Raji (cell line): ENCODE results near the gene HEPHL1.

ENCODE experiments used
- POLR2A ChIP-seq: IDR thresholded peaks from 2 replicates; pipeline ENCODE4 v1.6.1; 2011; ENCODE audit warnings: low read depth, low read length, control low read depth; ENCODE audit not compliant: insufficient read depth

Gene HEPHL1

DNA sequence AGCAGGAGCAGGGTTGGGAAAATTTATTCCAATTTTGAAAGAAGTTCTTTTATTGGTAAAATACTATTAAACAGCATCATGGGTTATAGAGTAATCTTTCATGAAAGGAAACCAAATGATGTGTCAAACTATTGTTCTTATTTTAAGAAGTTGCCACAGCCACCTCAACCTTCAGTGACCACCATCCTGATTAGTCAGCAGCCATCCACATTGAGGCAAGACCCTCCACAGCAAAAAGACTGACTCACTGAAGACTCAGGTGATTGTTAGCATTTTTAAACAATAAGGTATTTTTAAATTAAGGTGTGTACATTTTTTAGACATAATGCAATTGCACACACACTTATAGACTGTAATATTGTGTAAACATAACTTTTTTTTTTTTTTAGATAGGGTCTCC lies 3.7 kb upstream of the HEPHL1 start:
- no peak for TF ChIP-seq POLR2A

DNA sequence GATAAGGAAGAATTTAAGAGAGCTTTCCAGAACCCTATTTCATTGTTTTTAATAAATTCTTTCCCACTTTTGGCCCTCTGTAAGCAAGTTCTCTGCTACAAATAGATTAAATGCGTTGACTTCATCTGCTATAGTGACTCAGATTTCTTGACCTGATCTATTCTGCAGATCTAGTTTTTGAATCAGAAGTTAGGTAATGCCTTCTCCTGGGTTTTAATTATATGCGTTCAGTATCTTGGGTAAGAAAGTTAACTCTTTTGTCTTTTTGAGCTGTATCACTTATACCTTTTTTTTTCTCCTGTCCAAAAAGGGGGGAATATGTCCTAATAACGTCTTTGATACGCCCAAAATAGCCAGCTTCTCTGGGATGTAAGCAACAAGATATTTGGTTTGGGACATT lies 2.4 kb upstream of the HEPHL1 start:
- TF ChIP-seq POLR2A: no peak

DNA sequence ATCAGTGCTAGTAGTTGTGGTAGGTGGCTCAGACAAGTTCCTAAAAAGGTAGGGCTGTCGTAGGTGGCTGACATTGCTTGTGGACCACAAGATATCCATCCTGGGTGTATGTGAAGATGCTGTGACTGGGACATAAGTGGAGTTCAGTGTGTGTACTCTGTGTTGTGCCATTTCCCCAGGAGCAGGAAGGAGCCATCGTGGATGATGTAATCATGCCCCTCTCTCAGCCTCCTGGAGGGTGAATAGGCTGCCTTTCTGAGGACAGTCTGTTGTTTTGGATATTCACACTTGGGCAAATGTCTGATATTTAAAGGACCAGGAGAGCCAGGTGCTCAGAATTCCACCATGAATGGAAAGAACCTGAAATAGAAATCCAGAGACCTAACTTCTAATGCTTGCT lies 2.7 kb downstream of the HEPHL1 start:
- no peak for TF ChIP-seq POLR2A

DNA sequence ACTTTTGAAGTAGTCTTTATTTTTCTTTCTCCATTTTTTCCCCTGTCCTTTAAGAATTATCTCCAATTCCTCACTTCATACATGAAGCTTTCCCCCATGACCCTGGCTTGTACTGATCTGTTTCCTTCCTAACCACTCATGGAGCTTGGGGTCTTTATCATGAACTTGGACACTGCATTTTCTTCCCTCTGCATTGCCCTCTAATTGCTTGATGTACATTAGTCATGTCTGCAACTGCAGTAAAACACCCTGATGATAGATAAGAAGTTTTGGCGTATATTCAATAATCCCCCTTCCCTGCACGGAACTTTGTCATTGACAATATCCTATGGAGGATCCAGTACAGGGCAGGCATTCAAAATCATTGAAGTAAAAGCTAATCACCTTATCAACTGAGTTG lies 3.4 kb downstream of the HEPHL1 start:
- no peak for TF ChIP-seq POLR2A

DNA sequence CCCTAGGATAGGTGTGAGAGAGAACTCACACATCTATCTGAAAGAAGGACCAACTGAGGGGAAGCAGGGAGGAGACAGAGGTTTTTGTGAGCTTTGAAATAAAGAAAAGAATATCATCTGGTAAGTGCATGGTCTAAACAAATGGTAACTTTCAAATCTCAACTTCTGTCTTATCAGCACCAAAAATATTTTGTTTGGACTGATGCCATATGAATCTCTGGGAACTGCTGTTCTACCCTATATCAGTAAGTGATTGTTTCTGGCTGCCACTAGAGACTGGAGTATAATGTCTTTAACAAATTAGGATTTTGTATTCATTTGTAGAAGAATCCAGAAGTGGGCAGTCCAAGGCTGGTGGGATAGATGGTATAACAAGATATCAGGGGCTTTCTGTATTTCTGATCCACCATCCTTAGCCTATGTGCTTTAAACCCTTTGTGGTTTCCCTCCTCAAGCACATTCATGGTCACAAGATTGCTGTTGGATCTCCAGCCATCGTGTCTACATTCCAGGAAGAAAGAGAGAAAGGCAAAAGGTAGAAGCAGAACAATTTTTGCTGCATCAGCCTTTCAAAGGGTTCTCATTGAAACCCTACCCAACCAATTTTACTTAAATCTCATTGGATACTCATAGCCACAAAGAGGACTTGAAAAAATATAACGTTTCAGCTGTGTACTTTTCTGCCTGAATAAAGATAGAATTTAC lies 4.7 kb downstream of the HEPHL1 start:
- TF ChIP-seq POLR2A: no peak

DNA sequence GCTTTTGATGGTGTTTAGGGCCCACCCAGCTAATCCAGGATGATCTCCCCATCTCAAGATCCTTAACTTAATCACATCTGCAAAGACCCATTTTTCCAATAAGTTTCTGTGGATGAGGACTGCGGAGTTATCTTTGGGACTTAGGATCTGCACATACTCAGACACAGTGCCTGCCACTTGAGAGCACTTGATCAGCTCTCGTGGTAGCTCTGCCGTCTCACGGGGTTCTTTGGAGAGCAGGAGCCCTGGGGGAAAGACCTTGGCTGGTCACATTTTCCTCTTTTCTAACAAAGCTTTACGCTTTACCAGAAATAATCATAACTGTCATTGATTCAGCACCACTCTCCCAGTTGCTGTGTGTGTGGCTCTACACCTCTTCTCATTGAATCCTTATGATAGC lies 6.1 kb downstream of the HEPHL1 start:
- TF ChIP-seq POLR2A: no peak

DNA sequence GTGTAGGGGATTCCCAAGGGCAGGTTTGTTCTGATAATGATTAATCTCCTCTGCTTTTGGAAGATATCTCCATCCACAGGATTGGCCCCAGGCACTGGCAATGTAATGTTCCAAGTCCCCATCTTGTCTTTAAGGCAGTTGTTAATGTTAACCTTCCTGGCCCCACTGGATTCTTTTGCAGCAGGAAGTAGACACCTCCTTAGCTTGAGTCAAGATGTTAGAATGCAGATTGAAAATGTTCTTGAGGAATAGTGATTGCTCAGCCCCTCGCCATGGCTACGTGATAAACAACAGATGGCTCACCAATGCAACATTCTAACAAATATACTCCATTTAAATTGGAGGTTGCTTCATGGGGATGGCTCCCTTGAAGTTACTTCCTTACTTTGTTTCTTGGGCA lies 7.3 kb downstream of the HEPHL1 start:
- TF ChIP-seq POLR2A: no peak

DNA sequence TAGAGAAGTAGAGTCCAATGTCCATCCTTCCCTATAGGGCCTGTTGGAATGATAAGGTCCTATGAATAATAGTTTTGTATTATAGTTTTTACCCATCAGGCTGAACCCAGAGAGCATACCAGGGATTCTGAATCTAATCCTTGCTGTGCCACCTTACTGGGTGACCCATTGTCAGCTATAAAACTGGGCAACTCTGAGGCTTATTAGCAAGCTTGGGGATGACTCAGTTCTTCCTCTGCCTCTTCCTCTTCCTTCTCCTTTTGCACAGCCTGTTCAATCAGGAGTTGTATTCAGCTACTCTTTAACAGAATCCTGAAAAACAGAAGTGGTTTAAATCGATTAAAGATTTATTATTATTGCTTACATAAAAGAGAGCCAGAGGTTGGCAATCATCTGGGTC lies 8.9 kb downstream of the HEPHL1 start:
- TF ChIP-seq POLR2A: no peak

DNA sequence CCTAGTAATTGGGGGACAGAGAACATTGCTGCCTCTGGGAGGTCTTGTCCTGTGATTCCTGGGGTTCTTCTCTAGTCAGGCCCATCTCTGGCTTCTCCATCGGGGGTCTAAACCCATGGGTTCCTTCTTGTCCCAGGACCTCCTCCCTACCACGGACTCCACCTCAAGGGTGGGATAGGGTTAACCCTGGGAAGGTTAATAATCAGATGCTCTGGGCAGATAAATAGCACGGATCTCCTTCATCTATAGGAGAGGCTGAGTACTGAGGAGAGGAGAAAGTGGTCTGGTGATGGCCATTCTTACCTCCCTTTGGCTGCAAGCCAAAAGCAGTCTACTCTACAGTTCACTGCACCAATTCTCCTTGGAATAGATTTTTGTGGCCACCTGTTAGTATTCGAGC lies 10.5 kb downstream of the HEPHL1 start:
- no peak for TF ChIP-seq POLR2A

DNA sequence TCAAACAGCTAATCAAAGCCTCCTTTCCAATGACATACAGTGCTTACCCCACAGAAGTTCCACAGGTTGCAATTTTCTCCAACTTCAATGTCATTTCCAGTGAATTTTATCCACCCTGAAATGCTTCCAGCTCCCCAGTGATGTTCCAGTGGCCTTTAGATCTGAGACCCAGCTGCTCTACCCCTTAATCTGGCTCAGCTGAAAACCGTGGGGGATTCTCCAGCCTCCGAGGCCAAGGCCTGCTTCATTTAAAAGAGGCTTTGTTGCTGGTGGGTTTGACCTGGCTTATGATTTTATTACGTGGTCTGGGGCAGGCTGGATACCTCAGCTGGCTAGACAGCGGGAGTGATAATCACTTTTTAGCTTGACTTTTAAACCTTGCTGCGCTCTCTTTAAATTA lies 10.9 kb downstream of the HEPHL1 start:
- TF ChIP-seq POLR2A: no peak

DNA sequence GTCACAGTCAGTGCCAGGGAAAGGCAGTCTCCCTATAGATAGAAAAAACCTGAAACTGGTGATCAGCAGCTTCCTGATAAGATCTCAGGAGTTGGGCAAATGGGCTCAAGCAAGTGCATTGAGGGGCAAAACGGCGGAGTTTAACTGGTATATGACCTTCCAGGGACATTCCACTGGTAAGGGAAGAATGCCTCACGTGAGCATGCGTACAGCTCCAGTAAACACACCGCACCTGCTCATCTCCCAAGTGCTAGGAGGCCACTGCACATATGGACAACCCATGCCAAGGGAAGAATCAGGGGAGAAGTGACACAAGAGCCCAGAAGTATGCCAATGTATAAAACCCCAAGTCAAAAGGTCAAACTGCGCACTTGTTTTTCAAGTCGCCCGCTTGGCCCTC lies 11.6 kb downstream of the HEPHL1 start:
- no peak for TF ChIP-seq POLR2A

DNA sequence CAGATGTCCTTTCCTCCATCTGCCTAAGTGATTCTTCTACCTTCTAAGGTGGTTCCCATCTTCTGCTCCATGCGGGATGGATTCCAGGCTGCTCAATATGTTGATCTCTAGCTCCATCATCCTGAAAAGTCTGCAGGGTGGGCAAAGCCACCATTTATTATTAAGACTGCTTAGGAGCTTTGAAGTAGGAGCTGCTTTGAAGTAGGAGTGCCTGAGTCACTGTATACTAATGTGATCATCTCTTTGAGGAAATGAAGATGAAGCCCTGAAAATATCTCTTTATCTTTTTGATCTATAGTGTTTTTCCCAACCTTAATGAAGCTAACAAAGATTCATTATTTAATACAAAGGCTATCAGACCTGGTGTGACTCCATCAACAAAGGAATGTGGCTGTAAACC lies 13.1 kb downstream of the HEPHL1 start:
- TF ChIP-seq POLR2A: no peak

DNA sequence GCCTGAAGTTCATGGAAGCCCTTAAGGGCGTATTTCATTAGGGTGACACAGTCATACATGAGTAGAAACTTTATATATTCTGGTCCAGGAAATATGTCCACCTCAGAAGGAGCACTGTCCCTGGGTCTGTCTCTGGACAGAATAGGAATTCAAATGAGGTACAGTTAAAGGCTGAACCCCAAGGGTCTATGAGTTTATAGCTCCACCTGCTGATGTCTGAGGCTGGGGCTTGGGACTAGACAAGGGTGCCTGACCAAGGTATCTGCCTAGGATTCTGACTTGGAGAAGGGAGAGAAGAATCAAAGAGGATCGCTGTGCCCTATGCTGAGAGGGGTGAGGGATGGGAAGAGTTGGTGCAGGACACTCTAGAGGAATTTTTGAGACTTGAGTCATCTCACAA lies 14.9 kb downstream of the HEPHL1 start:
- no peak for TF ChIP-seq POLR2A

DNA sequence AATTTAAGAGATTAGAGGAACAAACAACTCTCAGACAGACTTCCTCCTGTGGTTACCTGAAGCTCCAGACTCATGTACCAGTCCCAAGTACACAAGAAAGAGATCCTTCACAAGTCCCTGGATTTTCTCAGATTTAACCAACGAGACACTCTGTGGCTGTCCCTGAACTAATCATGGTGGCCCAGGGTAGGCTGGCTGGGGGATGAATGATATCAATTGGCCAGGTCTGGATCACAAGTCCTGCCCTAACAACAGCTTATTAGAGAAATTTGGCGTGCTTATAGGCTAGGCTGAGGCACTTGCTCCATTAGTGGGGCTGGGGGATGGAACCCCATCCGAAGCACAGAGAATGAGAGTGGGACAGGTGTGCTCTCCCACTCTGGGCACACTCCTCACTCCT lies 22.1 kb downstream of the HEPHL1 start:
- no peak for TF ChIP-seq POLR2A

DNA sequence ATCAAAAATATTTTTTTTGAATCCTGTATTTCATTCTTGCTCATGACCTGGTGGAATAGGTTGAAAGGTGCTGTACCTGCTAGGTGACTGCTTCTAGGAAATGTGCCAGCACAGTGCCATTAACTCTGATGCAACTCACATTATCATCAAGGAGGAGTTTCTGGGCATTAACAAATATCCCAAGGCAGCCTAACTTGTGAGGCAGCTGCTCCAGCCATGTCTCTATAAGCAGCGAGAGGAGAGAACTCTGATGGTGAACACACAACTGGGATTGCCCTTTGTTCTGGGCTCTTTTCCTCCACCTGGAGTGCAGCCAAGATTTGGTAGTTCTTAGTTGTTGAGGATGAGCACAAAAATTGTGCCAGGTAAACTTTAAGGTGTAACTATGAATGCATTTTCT lies 25.6 kb downstream of the HEPHL1 start:
- TF ChIP-seq POLR2A: no peak

DNA sequence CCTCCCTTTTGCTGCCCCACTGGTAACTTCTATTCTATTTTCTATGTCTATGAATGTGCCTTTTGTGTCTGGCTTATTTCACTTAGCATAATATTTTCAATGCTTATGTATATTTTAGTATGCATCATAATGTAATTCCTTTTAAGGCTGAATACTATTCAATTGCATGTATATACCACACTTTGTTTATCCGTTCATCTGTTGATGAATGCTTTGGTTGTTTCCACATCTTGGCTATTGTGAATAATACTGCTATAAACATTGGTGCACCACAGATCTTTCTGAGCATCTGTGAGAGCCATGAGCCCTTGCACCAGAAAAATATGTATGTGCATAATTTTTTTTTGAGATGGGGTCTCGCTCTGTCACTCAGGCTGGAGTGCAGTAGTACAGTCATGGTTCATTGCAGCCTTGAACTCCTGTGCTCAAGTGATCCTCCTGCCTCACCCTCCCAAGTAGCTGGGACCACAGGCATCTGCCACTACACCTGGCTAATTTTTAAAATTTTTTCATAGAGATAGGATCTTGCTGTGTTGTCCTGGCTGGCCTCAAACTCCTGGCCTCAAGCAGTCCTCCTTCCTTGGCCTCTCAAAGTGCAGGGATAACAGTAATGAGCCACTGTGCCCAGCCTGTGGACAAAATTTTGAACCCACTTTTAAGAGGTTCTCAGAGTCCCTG lies 27.0 kb downstream of the HEPHL1 start:
- no peak for TF ChIP-seq POLR2A

DNA sequence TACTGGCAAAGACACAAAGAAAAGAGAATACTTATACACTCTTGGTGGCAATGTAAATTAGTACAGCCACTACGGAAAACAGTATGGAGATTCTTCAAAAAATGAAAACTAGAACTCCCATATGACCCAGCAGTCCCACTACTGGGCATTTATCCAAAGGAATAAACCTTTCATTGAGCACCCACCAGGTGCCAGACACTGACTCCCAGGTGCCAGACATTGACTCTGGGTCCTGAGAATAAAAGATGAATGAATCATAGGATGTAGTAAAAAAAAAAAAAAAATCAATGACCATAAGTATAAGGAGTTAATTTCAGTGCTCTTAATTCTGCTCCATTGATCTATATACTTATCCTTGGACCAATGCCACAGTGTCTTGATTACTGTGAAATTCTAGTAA lies 28.2 kb downstream of the HEPHL1 start:
- TF ChIP-seq POLR2A: no peak
